Left lung (tissue), 10 donors: ENCODE measurements around the gene OAF. TPM values are rescaled to one million over a fixed set of nuclear protein-coding genes. Genes with fewer than 3 reads are reported as not detected.

Experiments used
- ATAC-seq: fragments of 200-7000 bp; cut with Tn5 transposase; one replicate; pipeline ENCODE4 v1.9.1; 2020; ENCODE audit warnings: moderate library complexity
- DNase-seq, 4 donors: peaks; one replicate each; pipeline ENCODE4 v3.0.0-alpha.2; 2013 to 2020
- H3K27ac ChIP-seq, 2 donors: fragments of 200-600 bp; sonication (generic) in 1 of 2; one replicate each; pipeline versions ENCODE4 v1.5.0 to v1.8.0; 2020 to 2021
- H3K27me3 ChIP-seq, 2 donors: fragments of 200-600 bp; sonication (generic) in 1 of 2; one replicate each; pipeline versions ENCODE4 v1.5.0 to v1.8.0; 2020 to 2021
- H3K36me3 ChIP-seq, 2 donors: fragments of 200-600 bp; sonication (generic) in 1 of 2; one replicate each; pipeline versions ENCODE4 v1.5.0 to v1.8.0; 2020 to 2021
- H3K4me1 ChIP-seq, 2 donors: fragments of 200-600 bp; one replicate each; pipeline ENCODE4 v1.8.0; 2021
- H3K4me3 ChIP-seq, 2 donors: fragments of 200-600 bp; sonication (generic) in 1 of 2; one replicate each; pipeline versions ENCODE4 v1.5.0 to v1.8.0; 2020 to 2021; ENCODE audit warnings: mild to moderate bottlenecking in 1 of 2
- H3K9me3 ChIP-seq, 2 donors: fragments of 200-600 bp; sonication (generic) in 1 of 2; one replicate each; pipeline versions ENCODE4 v1.5.0 to v1.8.0; 2020 to 2021
- intact Hi-C, 2 donors: fragments of 100-400 bp; cut with DNase I; formaldehyde crosslinking; loops; one replicate each; pipeline versions ENCODE4 v1.11.2 to v1.14.2; 2022
- polyA plus RNA-seq, 6 donors: library from polyadenylated mRNA; unstranded; fragments of 120-200 nt; gene quantifications; one replicate each; pipeline ENCODE4 v1.2.1, GENCODE V29; 2013; ENCODE audit not compliant: insufficient read length in 6 of 6
- total RNA-seq, 2 donors: library from RNA; stranded (reverse); fragmentation: NEBNext Ultra II Directional; extraction: Animal tissue kit (Norgen Biotek cat#: 25700); gene quantifications; one replicate each; pipeline ENCODE4 v1.2.1, GENCODE V29; 2021
- TF ChIP-seq, protein P1 (sequence below), 2 donors: fragments of 200-600 bp; sonication (generic) in 1 of 2; IDR thresholded peaks; one replicate each; pipeline versions ENCODE4 v1.5.0 to v1.8.0; 2021; ENCODE audit warnings: antibody characterized with exemption in 2 of 2
- donor health status: DM: no; HTN: yes; CAD: no.
- donor health status: DM: no; HTN: no; CAD: no.

The OAF gene
- total and polyA plus RNA-seq, 8 donors = 19.5 to 38.0 (median 28.0) TPM

DNA sequence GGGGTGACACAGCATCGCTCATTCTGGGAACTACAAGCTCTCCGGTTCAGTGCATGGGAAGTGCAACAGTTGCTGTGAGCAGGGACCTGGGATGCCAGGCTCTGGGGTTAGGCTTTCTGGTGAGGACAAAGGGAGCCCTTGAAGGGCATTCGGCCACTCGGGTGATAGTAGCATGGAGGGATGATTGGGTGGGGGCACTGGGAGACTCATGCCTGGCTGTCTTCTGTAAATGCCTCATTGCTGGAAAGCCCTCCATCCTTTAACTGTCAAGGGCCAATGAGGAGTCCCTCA lies 9.9 kb downstream of the OAF start:
- intact Hi-C loops = no loop called here
- H3K27ac ChIP-seq = no peak overlapping the region
- H3K4me3 ChIP-seq = no peak overlapping the region
- DNase-seq = no peak
- H3K4me1 ChIP-seq = peaks cover 0 to 19% of the 10 kb centered on the region in 2 donors
- H3K9me3 ChIP-seq = no peaks in the 10 kb centered on the region
- H3K36me3 ChIP-seq = no peaks in the 10 kb centered on the region
- ATAC-seq = no peak
- TF ChIP-seq, protein P1, sequence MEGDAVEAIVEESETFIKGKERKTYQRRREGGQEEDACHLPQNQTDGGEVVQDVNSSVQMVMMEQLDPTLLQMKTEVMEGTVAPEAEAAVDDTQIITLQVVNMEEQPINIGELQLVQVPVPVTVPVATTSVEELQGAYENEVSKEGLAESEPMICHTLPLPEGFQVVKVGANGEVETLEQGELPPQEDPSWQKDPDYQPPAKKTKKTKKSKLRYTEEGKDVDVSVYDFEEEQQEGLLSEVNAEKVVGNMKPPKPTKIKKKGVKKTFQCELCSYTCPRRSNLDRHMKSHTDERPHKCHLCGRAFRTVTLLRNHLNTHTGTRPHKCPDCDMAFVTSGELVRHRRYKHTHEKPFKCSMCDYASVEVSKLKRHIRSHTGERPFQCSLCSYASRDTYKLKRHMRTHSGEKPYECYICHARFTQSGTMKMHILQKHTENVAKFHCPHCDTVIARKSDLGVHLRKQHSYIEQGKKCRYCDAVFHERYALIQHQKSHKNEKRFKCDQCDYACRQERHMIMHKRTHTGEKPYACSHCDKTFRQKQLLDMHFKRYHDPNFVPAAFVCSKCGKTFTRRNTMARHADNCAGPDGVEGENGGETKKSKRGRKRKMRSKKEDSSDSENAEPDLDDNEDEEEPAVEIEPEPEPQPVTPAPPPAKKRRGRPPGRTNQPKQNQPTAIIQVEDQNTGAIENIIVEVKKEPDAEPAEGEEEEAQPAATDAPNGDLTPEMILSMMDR (IDR thresholded peaks at IDR 0.05) = no peak
- H3K27me3 ChIP-seq = no peaks in the 10 kb centered on the region

DNA sequence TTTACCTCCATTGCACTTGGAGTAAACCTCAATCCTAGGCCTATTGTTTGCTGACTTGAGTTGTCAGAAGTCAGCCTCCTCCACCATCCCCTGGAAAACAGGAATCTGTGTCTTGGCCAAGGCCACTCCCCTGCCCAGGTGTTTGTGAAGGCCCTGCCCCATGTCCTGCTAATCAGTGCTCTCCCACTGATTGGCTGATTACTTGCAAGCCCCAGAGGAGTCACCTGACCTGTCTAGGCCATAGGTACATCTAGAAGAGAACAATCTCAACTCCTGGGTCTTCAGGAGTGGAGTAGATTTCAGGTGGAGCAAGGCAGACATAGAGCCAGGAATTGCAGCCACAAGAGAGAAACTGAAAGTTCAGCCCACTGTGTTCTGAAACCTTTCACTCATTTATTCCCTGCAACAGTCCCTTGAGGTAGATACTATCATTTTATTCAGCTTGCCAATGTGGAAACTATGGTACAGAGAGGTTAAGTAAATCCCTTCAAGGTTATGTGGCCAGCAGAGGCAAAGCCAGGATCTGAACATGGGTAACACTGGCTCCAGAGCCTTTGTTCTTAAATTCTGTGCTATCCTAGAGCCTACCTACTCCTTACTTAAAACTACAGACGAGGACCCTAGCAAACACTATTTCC lies 10.4 kb downstream of the OAF start:
- Histone ChIP-seq H3K27ac (no peak overlapping the region), H3K4me3 (no peak overlapping the region), H3K36me3 (no peaks in the 10 kb centered on the region), H3K27me3 (no peaks in the 10 kb centered on the region), H3K9me3 (no peaks in the 10 kb centered on the region), H3K4me1 (peaks cover 0 to 19% of the 10 kb centered on the region in 2 donors)
- ATAC-seq (peak; percentile 23), DNase-seq (no peak)
- intact Hi-C loops = no loop called here
- TF ChIP-seq, protein P1 (IDR thresholded peaks at IDR 0.05) = no peak

DNA sequence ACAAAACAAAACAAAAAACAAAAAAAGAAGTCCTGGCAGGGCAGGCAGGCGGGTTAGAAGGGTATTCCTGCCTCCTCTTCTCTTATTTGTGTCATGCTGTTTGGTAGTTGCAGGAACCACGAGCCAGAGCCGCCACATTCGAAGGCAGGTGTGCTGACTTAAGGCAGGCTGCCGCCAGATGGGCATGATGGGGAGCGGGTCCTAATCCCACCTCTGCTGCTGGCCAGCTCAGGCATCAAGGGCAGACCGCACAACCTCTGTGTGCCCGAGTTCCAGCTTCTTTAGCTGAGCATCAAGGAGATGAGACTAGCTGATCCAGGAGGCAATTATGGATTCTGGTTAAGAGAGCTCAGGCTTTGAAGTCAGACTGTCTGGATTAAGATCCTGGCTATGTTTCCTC lies 12.1 kb downstream of the OAF start:
- TF ChIP-seq, protein P1 (IDR thresholded peaks at IDR 0.05) = no peak
- Histone ChIP-seq H3K4me3 (no peak overlapping the region), H3K36me3 (no peaks in the 10 kb centered on the region), H3K27me3 (no peaks in the 10 kb centered on the region), H3K4me1 (peaks cover 0 to 19% of the 10 kb centered on the region in 2 donors), H3K9me3 (no peaks in the 10 kb centered on the region), H3K27ac (no peak overlapping the region)
- intact Hi-C loops = no loop called here
- ATAC-seq (no peak), DNase-seq (no peak)

DNA sequence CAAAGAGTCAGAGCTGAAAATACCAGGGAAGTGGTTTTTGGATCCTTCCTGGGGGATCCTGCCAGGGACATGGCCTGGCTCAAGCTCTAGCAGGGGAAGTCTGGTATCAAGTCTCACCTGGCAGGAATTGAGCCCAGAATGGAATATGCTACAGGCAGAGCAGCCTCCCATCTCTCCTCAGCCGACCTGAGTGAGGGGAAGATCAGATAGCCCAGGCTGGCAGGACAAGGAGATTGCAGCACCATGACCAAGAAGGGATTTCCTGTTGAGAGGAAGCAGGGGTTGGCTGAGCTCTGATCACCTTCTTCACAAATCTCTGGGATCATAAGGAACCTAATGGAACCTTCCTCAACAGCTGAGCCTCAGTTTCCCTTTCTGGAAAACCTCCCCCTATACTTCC lies 13.0 kb downstream of the OAF start:
- Histone ChIP-seq H3K4me1 (peaks cover 0 to 19% of the 10 kb centered on the region in 2 donors), H3K36me3 (no peaks in the 10 kb centered on the region), H3K9me3 (no peaks in the 10 kb centered on the region), H3K27me3 (no peaks in the 10 kb centered on the region), H3K4me3 (no peak overlapping the region), H3K27ac (no peak overlapping the region)
- TF ChIP-seq, protein P1 (IDR thresholded peaks at IDR 0.05) = no peak
- DNase-seq = no peak
- intact Hi-C loops = no loop called here
- no peak for ATAC-seq

DNA sequence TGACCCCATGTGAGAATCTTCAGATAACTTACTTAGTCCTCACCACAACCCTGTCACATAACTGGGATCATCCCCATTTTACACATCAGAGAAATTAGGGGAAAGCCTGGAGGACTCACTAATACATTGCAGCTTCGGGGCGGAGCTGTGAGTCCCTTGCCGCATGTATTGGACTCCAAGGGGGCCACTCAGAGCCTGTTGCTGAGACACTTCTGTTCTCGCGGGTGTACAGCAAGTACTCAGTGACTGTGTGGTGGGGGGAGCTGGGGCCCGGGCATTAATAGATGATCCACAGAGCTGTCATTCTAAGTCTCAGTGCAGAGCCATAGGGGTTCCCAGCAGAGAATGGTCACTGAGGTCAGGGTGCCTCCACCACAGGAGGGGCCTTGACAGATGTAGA lies 13.5 kb downstream of the OAF start:
- TF ChIP-seq, protein P1 (IDR thresholded peaks at IDR 0.05) = no peak
- Histone ChIP-seq H3K27me3 (no peaks in the 10 kb centered on the region), H3K36me3 (peaks cover 0 to 4% of the 10 kb centered on the region in 2 donors), H3K4me1 (peaks cover 0 to 19% of the 10 kb centered on the region in 2 donors), H3K27ac (no peak overlapping the region), H3K9me3 (no peaks in the 10 kb centered on the region), H3K4me3 (no peak overlapping the region)
- intact Hi-C loops = no loop called here
- DNase-seq (no peak), ATAC-seq (no peak)
